ENCODE measurements around the gene APOL6. TPM values are rescaled to one million over a fixed set of nuclear protein-coding genes. Genes with fewer than 3 reads are reported as not detected.

Gene APOL6
- total and polyA plus RNA-seq, 2 donors (not counting 3 experiments of a cell fraction or from before 2014, with no cell fraction given): 0.33 to 3.0 TPM

DNA sequence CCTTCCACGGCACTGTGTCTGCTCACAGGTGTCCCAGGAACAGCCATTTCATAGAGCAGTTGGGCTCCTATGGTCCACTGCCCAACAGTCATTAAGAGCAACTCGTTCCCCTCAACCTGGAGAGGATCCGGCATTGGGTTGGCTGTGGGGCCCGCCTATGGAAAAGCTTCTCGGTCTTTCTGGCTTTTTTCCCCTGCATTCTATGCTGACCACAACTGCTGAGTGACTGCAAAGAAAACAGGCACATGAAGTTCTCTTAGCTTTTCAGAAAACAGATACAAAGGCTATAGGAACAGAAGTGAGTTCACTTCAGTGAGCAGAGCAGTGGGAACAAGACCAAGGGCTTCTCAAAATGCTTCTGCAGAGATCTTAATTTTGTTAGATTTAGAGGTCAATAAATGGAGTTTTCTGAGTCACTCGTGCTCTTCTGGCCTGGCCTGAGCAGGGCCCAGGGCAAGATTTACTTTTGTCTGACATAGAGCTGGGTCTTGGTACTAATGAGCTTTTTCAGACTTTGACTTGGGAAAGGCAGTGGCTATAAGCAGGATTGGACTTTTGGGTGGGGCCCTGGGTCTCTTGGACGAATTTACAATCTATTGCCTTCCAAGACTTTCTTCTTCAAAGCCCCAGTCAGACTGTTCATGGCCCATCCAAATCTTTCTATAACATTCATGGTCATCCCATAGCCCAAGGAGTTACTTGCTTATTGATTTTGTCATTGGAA, 55.8 kb downstream of the APOL6 start:
- Histone ChIP-seq H3K27me3 (ENCODE audit: control insufficient read depth in 2 of 2, insufficient read depth in 2 of 2, low read length in 2 of 2) (peaks cover 0 to 4% of the 10 kb centered on the region in 2 experiments), H2AFZ (ENCODE audit: low read depth, low read length) (no peak overlapping the region), H3K9ac (replicated peaks; ENCODE audit: extremely low read depth, insufficient read depth, low read length) (no peak overlapping the region), H3K9me3 (replicated peaks; ENCODE audit: control insufficient read depth, insufficient read depth, low read length) (no peaks in the 10 kb centered on the region), H3K36me3 (ENCODE audit: control insufficient read depth in 2 of 2, extremely low read depth in 1 of 2, insufficient read depth in 2 of 2, low read length in 2 of 2) (no peaks in the 10 kb centered on the region), H3K79me2 (ENCODE audit: control insufficient read depth, insufficient read depth, low read length) (no peaks in the 10 kb centered on the region), H4K20me1 (replicated peaks; ENCODE audit: control insufficient read depth, extremely low read depth, insufficient read depth, low read length) (no peaks in the 10 kb centered on the region), H3K27ac (ENCODE audit: insufficient read depth, low read depth, low read length) (no peak overlapping the region), H3K4me1 (ENCODE audit: control insufficient read depth, extremely low read depth, insufficient read depth, low read length) (peaks cover 5% of the 10 kb centered on the region), H3K4me2 (ENCODE audit: insufficient read depth, low read length) (no peak overlapping the region), H3K9me1 (replicated peaks; ENCODE audit: control insufficient read depth, extremely low read depth, insufficient read depth, low read length) (no peaks in the 10 kb centered on the region), H3K4me3 (replicated peaks in 1 of 3; ENCODE audit: insufficient read depth in 1 of 3, low read depth in 1 of 3, low read length in 3 of 3) (no peak overlapping the region)
- dilution Hi-C loops (cut with MboI; ENCODE audit: extremely low pct_ligation_motif_present, low sequenced_read_pairs) (no loop called here), intact Hi-C loops (cut with micrococcal nuclease) (no loop called here)
- BruUV-seq (replicated peaks): no TSS peak
- FAIRE-seq (no peak), DNase-seq (ENCODE audit: low read depth, low spot score) (no peak)
- CTCF ChIA-PET: interaction anchor here (1.2 to 2.0 kb wide), 2 partner anchors 27 to 362 kb away, joined by 3 to 6 read pairs; no protein-coding TSS in a partner anchor
- no peak for TF ChIP-seq JUN (IDR thresholded peaks at IDR 0.05; ENCODE audit: borderline replicate concordance, insufficient read depth, insufficient read length, low read depth)
- TF ChIP-seq POLR2AphosphoS5 (IDR thresholded peaks at IDR 0.05; ENCODE audit: insufficient read depth, low read depth, low read length): no peak
- TF ChIP-seq FOS (IDR thresholded peaks at IDR 0.05; ENCODE audit: borderline replicate concordance, insufficient read depth, low read length): no peak
- TF ChIP-seq MYC (IDR thresholded peaks at IDR 0.05; ENCODE audit: low read depth, low read length): no peak
- TF ChIP-seq MAX (IDR thresholded peaks at IDR 0.05; ENCODE audit: insufficient read depth, insufficient read length): no peak
- TF ChIP-seq POLR2A (IDR thresholded peaks at IDR 0.05; ENCODE audit: low read depth, low read length): no peak
- TF ChIP-seq GATA2 (IDR thresholded peaks at IDR 0.05; ENCODE audit: insufficient read depth, insufficient read length, low read depth, low read length): no peak
- TF ChIP-seq EZH2 (IDR thresholded peaks at IDR 0.05; ENCODE audit: borderline replicate concordance, low read depth, low read length, severe bottlenecking): no peak
- no peak for TF ChIP-seq CTCF (IDR thresholded peaks at IDR 0.05; ENCODE audit: extremely low read depth in 1 of 2, insufficient read depth in 1 of 2, low read depth in 1 of 2, low read length in 2 of 2)
- POLR2A ChIA-PET: no interaction called here
